Measurements from ENCODE around the gene AP5B1. TPM values are rescaled to one million over a fixed set of nuclear protein-coding genes. Genes with fewer than 3 reads are reported as not detected.

AP5B1 gene
- total RNA-seq, 2 donors from 2014 or later = 26.3 to 38.4 TPM

DNA sequence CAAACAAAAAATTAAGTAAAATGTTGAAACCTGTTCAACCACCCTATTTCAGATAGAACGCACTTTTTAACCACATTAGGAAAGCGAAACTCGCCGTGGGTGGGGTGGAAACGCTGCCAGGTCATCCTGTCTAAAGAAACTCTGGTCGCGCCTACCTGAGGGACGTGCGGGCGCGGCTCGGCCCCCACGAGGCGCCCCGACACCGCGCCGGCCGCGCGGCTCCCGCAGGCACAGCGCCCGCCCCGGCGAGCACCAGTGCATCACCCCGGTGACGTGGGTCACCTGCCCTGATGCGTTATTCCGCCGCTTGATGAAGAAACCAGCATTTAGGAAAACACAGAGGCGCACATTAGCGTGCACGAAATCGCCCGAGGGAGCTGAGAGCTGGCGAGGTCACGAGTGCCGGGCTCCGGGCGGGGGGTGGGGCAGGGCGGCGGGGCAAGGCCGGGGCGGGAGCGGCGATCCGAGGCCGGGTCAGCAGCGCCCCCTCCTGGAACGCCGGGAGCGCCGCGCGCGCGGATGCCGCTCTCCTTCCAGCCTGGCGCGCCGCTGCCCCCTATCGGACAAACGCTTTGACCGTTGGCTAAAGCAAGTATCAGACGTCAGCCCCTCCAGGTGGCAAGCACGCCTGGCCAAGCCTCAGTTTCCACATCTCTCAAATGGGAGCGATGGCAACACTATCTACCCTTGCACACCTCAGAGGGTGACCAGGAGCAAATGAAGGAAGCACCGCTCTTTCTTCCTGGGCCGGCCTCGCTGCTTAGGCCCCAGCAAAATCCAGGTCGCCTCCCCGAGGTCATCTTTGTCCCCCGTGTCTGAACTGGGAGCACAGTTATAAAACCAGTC, 37.3 kb upstream of the AP5B1 start:
- TF ChIP-seq, protein P1, sequence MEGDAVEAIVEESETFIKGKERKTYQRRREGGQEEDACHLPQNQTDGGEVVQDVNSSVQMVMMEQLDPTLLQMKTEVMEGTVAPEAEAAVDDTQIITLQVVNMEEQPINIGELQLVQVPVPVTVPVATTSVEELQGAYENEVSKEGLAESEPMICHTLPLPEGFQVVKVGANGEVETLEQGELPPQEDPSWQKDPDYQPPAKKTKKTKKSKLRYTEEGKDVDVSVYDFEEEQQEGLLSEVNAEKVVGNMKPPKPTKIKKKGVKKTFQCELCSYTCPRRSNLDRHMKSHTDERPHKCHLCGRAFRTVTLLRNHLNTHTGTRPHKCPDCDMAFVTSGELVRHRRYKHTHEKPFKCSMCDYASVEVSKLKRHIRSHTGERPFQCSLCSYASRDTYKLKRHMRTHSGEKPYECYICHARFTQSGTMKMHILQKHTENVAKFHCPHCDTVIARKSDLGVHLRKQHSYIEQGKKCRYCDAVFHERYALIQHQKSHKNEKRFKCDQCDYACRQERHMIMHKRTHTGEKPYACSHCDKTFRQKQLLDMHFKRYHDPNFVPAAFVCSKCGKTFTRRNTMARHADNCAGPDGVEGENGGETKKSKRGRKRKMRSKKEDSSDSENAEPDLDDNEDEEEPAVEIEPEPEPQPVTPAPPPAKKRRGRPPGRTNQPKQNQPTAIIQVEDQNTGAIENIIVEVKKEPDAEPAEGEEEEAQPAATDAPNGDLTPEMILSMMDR (IDR thresholded peaks at IDR 0.05) = peak; percentile 99

DNA sequence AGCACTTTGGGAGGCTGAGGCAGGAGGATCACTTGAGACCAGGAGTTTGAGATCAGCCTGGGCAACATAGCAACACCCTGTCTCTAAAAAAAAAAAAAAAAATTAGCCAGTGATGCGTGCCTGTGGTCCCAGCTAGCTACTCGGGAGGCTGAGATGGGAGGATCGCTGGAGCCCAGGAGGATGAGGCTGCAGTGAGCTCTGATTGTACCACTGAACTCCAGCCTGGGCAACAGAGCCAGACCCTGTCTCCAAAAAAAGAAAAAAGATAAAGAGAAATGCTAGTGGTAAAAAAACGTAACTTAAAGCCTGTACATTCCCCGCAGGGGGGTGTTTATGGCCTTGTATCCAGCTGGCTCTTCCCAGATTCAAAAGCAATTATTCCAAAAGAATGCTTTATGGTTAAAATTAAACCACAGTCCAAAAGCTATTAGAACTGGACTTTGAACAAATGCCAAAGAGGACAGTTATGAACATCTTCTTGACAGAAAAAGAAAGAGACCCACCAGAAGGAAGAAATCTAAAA, 36.6 kb upstream of the AP5B1 start:
- peaks cover 0 to 12% of the 10 kb centered on the region in 2 donors for H3K4me1 ChIP-seq (ENCODE audit: control insufficient read depth in 1 of 2, low read depth in 2 of 2)
- peak overlapping the region; percentile 89 for H3K4me3 ChIP-seq
- ATAC-seq (ENCODE audit: insufficient number of reproducible peaks, low FRiP score, low read depth) (no peak), DNase-seq (ENCODE audit: low spot score) (no peak)
- H3K36me3 ChIP-seq = peaks cover 4% of the 10 kb centered on the region
- no peaks in the 10 kb centered on the region for H3K27me3 ChIP-seq (replicated peaks; ENCODE audit: insufficient read depth)
- H3K27ac ChIP-seq = peak overlapping the region in 1 of 2 donors; percentile 37
- TF ChIP-seq, protein P1 (IDR thresholded peaks at IDR 0.05) = no peak
- no peaks in the 10 kb centered on the region for H3K9me3 ChIP-seq

More for the DNA sequence above, 37.3 kb upstream of the AP5B1 start:
- Histone ChIP-seq H3K4me3 (peak overlapping the region; percentile 89), H3K27me3 (replicated peaks; ENCODE audit: insufficient read depth) (no peaks in the 10 kb centered on the region), H3K36me3 (peaks cover 4% of the 10 kb centered on the region), H3K4me1 (ENCODE audit: control insufficient read depth in 1 of 2, low read depth in 2 of 2) (peaks cover 0 to 12% of the 10 kb centered on the region in 2 donors), H3K27ac (peak overlapping the region in 1 of 2 donors; percentile 37), H3K9me3 (no peaks in the 10 kb centered on the region)
- ATAC-seq (ENCODE audit: insufficient number of reproducible peaks, low FRiP score, low read depth) = peak; percentile 81
- peak; percentile 70 for DNase-seq (ENCODE audit: low spot score)

DNA sequence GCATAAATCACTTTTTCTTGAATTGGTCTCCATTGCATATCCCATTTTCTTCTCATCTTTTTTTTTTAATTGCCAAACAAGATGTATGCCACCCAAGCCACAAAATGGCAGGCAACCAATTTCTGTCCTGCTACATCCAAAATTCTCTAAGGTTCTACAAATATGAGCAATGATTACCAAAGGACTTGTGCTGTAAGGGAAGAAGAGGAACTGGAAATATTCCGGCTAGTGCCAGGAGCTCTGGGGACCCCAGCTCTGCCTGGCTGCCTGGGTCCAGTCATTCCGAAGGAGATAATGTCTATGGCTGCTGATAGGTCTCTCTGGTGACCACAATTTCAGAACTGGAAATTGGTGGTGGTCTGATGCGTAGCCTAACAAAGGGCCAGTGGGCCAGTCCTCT, 35.9 kb upstream of the AP5B1 start:
- ATAC-seq (ENCODE audit: insufficient number of reproducible peaks, low FRiP score, low read depth) (no peak), DNase-seq (ENCODE audit: low spot score) (no peak)
- H3K9me3 ChIP-seq = no peaks in the 10 kb centered on the region
- peaks cover 0 to 12% of the 10 kb centered on the region in 2 donors for H3K4me1 ChIP-seq (ENCODE audit: control insufficient read depth in 1 of 2, low read depth in 2 of 2)
- peaks cover 4% of the 10 kb centered on the region for H3K36me3 ChIP-seq
- no peak overlapping the region for H3K4me3 ChIP-seq
- H3K27ac ChIP-seq = no peak overlapping the region
- TF ChIP-seq, protein P1 (IDR thresholded peaks at IDR 0.05) = no peak
- no peaks in the 10 kb centered on the region for H3K27me3 ChIP-seq (replicated peaks; ENCODE audit: insufficient read depth)

DNA sequence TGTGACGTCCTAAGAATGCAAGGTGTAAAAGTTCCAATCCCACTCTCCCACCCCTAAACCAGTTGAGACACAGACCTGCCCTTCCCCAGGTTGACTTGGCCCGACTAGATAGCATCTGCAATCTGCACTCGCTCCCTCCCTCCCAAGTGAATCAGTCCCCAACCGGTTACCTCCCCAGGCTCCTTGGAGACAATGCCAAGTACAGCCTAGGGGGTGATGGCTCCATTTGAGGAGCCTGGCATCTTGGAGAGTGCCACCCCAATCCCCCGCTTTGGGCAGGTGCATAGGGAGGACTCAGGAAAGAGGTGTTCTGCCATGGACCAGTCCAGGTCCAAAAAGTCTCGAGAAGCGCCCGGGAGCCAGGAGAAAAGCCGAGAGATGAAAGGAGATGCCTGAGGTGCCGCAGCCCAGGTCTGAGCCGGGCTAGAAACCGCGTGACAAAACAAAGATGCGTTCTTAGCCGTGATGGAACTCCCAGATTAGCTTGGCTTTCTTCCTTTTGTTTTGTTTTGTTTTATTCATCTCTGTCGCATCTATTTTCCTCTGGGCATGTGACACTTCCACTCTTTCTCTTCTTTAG, 34.3 kb upstream of the AP5B1 start:
- Histone ChIP-seq H3K4me1 (ENCODE audit: control insufficient read depth in 1 of 2, low read depth in 2 of 2) (peaks cover 0 to 12% of the 10 kb centered on the region in 2 donors), H3K9me3 (no peaks in the 10 kb centered on the region), H3K4me3 (no peak overlapping the region), H3K36me3 (peaks cover 4% of the 10 kb centered on the region), H3K27ac (no peak overlapping the region), H3K27me3 (replicated peaks; ENCODE audit: insufficient read depth) (no peaks in the 10 kb centered on the region)
- DNase-seq (ENCODE audit: low spot score) = no peak
- TF ChIP-seq, protein P1 (IDR thresholded peaks at IDR 0.05) = no peak
- ATAC-seq (ENCODE audit: insufficient number of reproducible peaks, low FRiP score, low read depth) = no peak

Measured in thoracic aorta (tissue), 2 donors.